ENCODE results near the gene VPS8.
"Not testable (repeated sequence)": the region's sequence is repeated elsewhere in the genome, so short reads cannot be mapped to it uniquely, and the experiment has no call there.

The VPS8 gene

GRCh38 chr3:184986366-184986889 is 174.5 kb downstream of the VPS8 start:
- no peak for DNase-seq (ENCODE audit: low spot score)

GRCh38 chr3:184993394-184993793 is 181.4 kb downstream of the VPS8 start:
- DNase-seq (ENCODE audit: low spot score) = no peak

- DNase-seq (ENCODE audit: low spot score) = not testable (repeated sequence)
Measured at GRCh38 chr3:185003876-185004275, 191.9 kb downstream of the VPS8 start.

GRCh38 chr3:185009650-185010049 is 197.7 kb downstream of the VPS8 start:
- DNase-seq (ENCODE audit: low spot score) = no peak

- DNase-seq (ENCODE audit: low spot score) = not testable (repeated sequence)
Measured at GRCh38 chr3:185017584-185017983, 205.6 kb downstream of the VPS8 start.

GRCh38 chr3:185017996-185018395 is 206.0 kb downstream of the VPS8 start:
- not testable (repeated sequence) for DNase-seq (ENCODE audit: low spot score)

GRCh38 chr3:185021256-185021655 is 209.3 kb downstream of the VPS8 start:
- DNase-seq (ENCODE audit: low spot score) = no peak

- no peak for DNase-seq (ENCODE audit: low spot score)
Measured at GRCh38 chr3:185024406-185024805, 212.4 kb downstream of the VPS8 start.

- DNase-seq (ENCODE audit: low spot score) = no peak
Measured at GRCh38 chr3:185024966-185025365, 213.0 kb downstream of the VPS8 start.

GRCh38 chr3:185028121-185028520 is 216.2 kb downstream of the VPS8 start:
- no peak for DNase-seq (ENCODE audit: low spot score)

GRCh38 chr3:185029086-185029485 is 217.1 kb downstream of the VPS8 start:
- DNase-seq (ENCODE audit: low spot score) = no peak

GRCh38 chr3:185030399-185030798 is 218.4 kb downstream of the VPS8 start:
- DNase-seq (ENCODE audit: low spot score) = no peak

GRCh38 chr3:185030951-185031350 is 219.0 kb downstream of the VPS8 start:
- DNase-seq (ENCODE audit: low spot score) = no peak

GRCh38 chr3:185037801-185038200 is 225.8 kb downstream of the VPS8 start:
- DNase-seq (ENCODE audit: low spot score) = no peak

GRCh38 chr3:185040425-185040824 is 228.5 kb downstream of the VPS8 start:
- no peak for DNase-seq (ENCODE audit: low spot score)

GRCh38 chr3:185041540-185041939 is 229.6 kb downstream of the VPS8 start:
- no peak for DNase-seq (ENCODE audit: low spot score)

- DNase-seq (ENCODE audit: low spot score) = no peak
Measured at GRCh38 chr3:185042312-185043050, 230.5 kb downstream of the VPS8 start.

- DNase-seq (ENCODE audit: low spot score) = no peak
Measured at GRCh38 chr3:185046164-185046515, 234.2 kb downstream of the VPS8 start.

GRCh38 chr3:185046603-185047002 is 234.6 kb downstream of the VPS8 start:
- no peak for DNase-seq (ENCODE audit: low spot score)

GRCh38 chr3:185049710-185050109 is 237.7 kb downstream of the VPS8 start:
- DNase-seq (ENCODE audit: low spot score) = no peak

GRCh38 chr3:185051801-185052200 is 239.8 kb downstream of the VPS8 start:
- DNase-seq (ENCODE audit: low spot score) = no peak

GRCh38 chr3:185052631-185053030 is 240.7 kb downstream of the VPS8 start:
- DNase-seq (ENCODE audit: low spot score) = no peak

- DNase-seq (ENCODE audit: low spot score) = no peak
Measured at GRCh38 chr3:185056908-185057307, 244.9 kb downstream of the VPS8 start.

- DNase-seq (ENCODE audit: low spot score) = no peak
Measured at GRCh38 chr3:185057829-185058228, 245.9 kb downstream of the VPS8 start.

Measured in hematopoietic multipotent progenitor cell treated with erythropoietin and hydrocortisone succinate and interleukin-3 and kit ligand, for 17 days (in vitro differentiated cells).